Kidney epithelial cell (primary cell): ENCODE data around the gene RTEL1. TPM values are rescaled to one million over a fixed set of nuclear protein-coding genes. Genes with fewer than 3 reads are reported as not detected.
"Not testable (repeated sequence)": the region's sequence is repeated elsewhere in the genome, so short reads cannot be mapped to it uniquely, and the experiment has no call there.

Experiments used
- DNase-seq: peaks from one replicate; pipeline ENCODE4 v3.0.0-alpha.2; 2010; ENCODE audit warnings: low read depth
- H3K27me3 ChIP-seq: 2 replicates; pipeline ENCODE4 v1.6.0; 2011; ENCODE audit warnings: low read length; ENCODE audit not compliant: control insufficient read depth, insufficient read depth
- H3K36me3 ChIP-seq: 2 replicates; pipeline ENCODE4 v1.5.1; 2011; ENCODE audit warnings: low read length; ENCODE audit not compliant: control insufficient read depth, insufficient read depth
- H3K4me3 ChIP-seq: 2 replicates; pipeline ENCODE4 v1.5.1; 2011; ENCODE audit warnings: low read depth, mild to moderate bottlenecking, control low read depth, low read length
- CTCF ChIP-seq: IDR thresholded peaks from 2 replicates; pipeline ENCODE4 v1.5.1; 2011; ENCODE audit warnings: mild to moderate bottlenecking, moderate library complexity, low read length, control low read depth, inconsistent platforms; ENCODE audit not compliant: insufficient read depth, poor library complexity, severe bottlenecking
- total RNA-seq: library from RNA; depleted of rRNA; stranded (reverse); fragments of >200 nt; gene quantifications from 2 replicates; pipeline ENCODE4 v1.2.3, GENCODE V29; 2015

Gene RTEL1
- total RNA-seq, 1 donor from 2014 or later, result 30.7 TPM

- Histone ChIP-seq H3K27me3 (no peaks in the 10 kb centered on the region), H3K4me3 (no peak overlapping the region), H3K36me3 (no peaks in the 10 kb centered on the region)
- no peak for DNase-seq
- TF ChIP-seq CTCF, result no peak
Observed at GRCh38 chr20:63718996-63719395, 60.9 kb downstream of the RTEL1 start.

GRCh38 chr20:63722967-63723622 is 65.0 kb downstream of the RTEL1 start:
- not testable (repeated sequence) for DNase-seq, H3K36me3 ChIP-seq, H3K27me3 ChIP-seq, H3K4me3 ChIP-seq

- H3K36me3 ChIP-seq, result not testable (repeated sequence)
Observed at GRCh38 chr20:63730189-63730733, 72.1 kb downstream of the RTEL1 start.

GRCh38 chr20:63731410-63731809 is 73.3 kb downstream of the RTEL1 start:
- Histone ChIP-seq H3K27me3 (no peaks in the 10 kb centered on the region), H3K36me3 (peaks cover 1% of the 10 kb centered on the region), H3K4me3 (no peak overlapping the region)
- no peak for DNase-seq
- TF ChIP-seq CTCF, result no peak

More at GRCh38 chr20:63730189-63730733, 72.1 kb downstream of the RTEL1 start:
- not testable (repeated sequence) for H3K27me3 ChIP-seq, H3K4me3 ChIP-seq, DNase-seq

- Histone ChIP-seq H3K4me3 (no peak overlapping the region), H3K36me3 (peaks cover 1% of the 10 kb centered on the region), H3K27me3 (no peaks in the 10 kb centered on the region)
- TF ChIP-seq CTCF, result no peak
- DNase-seq, result no peak
Observed at GRCh38 chr20:63732118-63733095, 74.3 kb downstream of the RTEL1 start.

GRCh38 chr20:63733117-63733516 is 75.0 kb downstream of the RTEL1 start:
- TF ChIP-seq CTCF, result no peak
- no peaks in the 10 kb centered on the region for H3K27me3 ChIP-seq
- H3K36me3 ChIP-seq, result peaks cover 1% of the 10 kb centered on the region
- no peak overlapping the region for H3K4me3 ChIP-seq
- DNase-seq, result no peak
